Heart right ventricle (tissue), 16 donors: ENCODE measurements around the gene CRTC1. TPM values are rescaled to one million over a fixed set of nuclear protein-coding genes. Genes with fewer than 3 reads are reported as not detected.

Experiments used
- ATAC-seq, 8 donors: fragments of 200-7000 bp; cut with Tn5 transposase; one replicate each; pipeline ENCODE4 v1.9.1; 2020; ENCODE audit warnings: mild to moderate bottlenecking in 8 of 8, moderate library complexity in 8 of 8, moderate number of reproducible peaks in 1 of 8
- DNase-seq, 2 donors: peaks; one replicate each; pipeline ENCODE4 v3.0.0-alpha.2; 2020
- H3K27ac ChIP-seq, 10 donors: fragments of 200-600 bp; sonication (generic) in 2 of 10; one replicate each; pipeline versions ENCODE4 v1.5.0 to v1.8.0; 2020 to 2022; ENCODE audit warnings: mild to moderate bottlenecking in 3 of 10
- H3K27me3 ChIP-seq, 7 donors: fragments of 200-600 bp; one replicate each; pipeline ENCODE4 v1.8.0; 2021 to 2022; ENCODE audit warnings: mild to moderate bottlenecking in 2 of 7
- H3K36me3 ChIP-seq, 9 donors: fragments of 200-600 bp; sonication (generic) in 1 of 9; one replicate each; pipeline versions ENCODE4 v1.5.0 to v1.8.0; 2020 to 2022; ENCODE audit warnings: mild to moderate bottlenecking in 2 of 9
- H3K4me1 ChIP-seq, 9 donors: fragments of 200-600 bp; sonication (generic) in 1 of 9; one replicate each; pipeline versions ENCODE4 v1.5.0 to v1.8.0; 2020 to 2022; ENCODE audit warnings: mild to moderate bottlenecking in 4 of 9
- H3K4me3 ChIP-seq, 10 donors: fragments of 200-600 bp; sonication (generic) in 2 of 10; one replicate each; pipeline versions ENCODE4 v1.5.0 to v1.8.0; 2020 to 2022; ENCODE audit warnings: mild to moderate bottlenecking in 7 of 10, moderate library complexity in 2 of 10
- H3K9me3 ChIP-seq, 11 donors: fragments of 200-600 bp in 10 of 11; sonication (generic) in 2 of 11; one replicate each; pipeline versions ENCODE4 v1.5.0 to v1.8.0; 2013 to 2022; ENCODE audit warnings: mild to moderate bottlenecking in 2 of 11, control low read depth in 1 of 11, moderate library complexity in 1 of 11
- WGBS, 2 donors: extraction: QIAGEN DNeasy Blood & Tissue Kit; methylation state at CpG; one replicate each; pipeline ENCODE4 v1.1.7; 2013; ENCODE audit warnings: inconsistent platforms in 1 of 2; 5-methylcytosine and 5-hydroxymethylcytosine counted together
- intact Hi-C, 10 donors: fragments of 100-400 bp; cut with DNase I; formaldehyde crosslinking; loops; one replicate each; pipeline versions ENCODE4 v1.11.1 to v1.14.2; 2022
- polyA plus RNA-seq, 2 donors: library from polyadenylated mRNA; stranded (reverse); fragments of 200-250 nt; gene quantifications; one replicate each; pipeline ENCODE4 v1.2.3, GENCODE V29; 2013
- total RNA-seq, 10 donors: library from RNA; stranded (reverse); fragmentation: NEBNext Ultra II Directional in 3 of 10; extraction: Animal tissue kit (Norgen Biotek cat#: 25700) in 3 of 10; gene quantifications; one replicate each; pipeline versions ENCODE4 v1.2.1 to v1.2.4, GENCODE V29; 2021 to 2023
- TF ChIP-seq, protein P1 (sequence below), 9 donors: fragments of 200-600 bp; sonication (generic) in 2 of 9; IDR thresholded peaks; one replicate each; pipeline versions ENCODE4 v1.5.0 to v1.8.0; 2021 to 2022; ENCODE audit warnings: antibody characterized with exemption in 9 of 9, mild to moderate bottlenecking in 5 of 9, moderate library complexity in 1 of 9
- donor health status: Arrhythmogenic right ventricular cardiomyopathy.
- donor health status: ischemic (EF 13 %, LVEDD 7.1; RV severe dilation, severe dysfunction).
- donor health status: healthy with polysubstance abuse.
- donor health status: DM: no; HTN: yes; CAD: no.
- donor health status: DM: no; HTN: no; CAD: no.
- donor health status: ischemic (EF 25% LVEDD 6.9; RV normal size, moderate dysfunction).
- donor health status: ischemic (EF 25% LVEDD 5.7; RV mildly dilated, moderate dysfunction).
- donor health status: healthy.
- donor health status: DM: yes; HTN: yes; CAD: no.
- donor health status: Ischemic cardiomyopathy.
- donor health status: ischemic (EF 35%, LVEDD 5.7; RV mildly dilated, moderate dysfunction).
- donor health status: nonischemic (EF 11% LVEDD 7.7; RV severe dilation, severe dysfunction).
- donor health status: DM: yes; HTN: yes; CAD: no.
- donor health status: PGD.
- donor health status: ischemic (EF 29% LVEDD 5.4; RV normal size, mild dysfunction).
- donor health status: nonischemic (EF 23%, LVEDD 6.1; RV moderate dilation, normal function).

The CRTC1 gene
- total and polyA plus RNA-seq, 12 donors: 3.2 to 11.8 (median 9.1) TPM

DNA sequence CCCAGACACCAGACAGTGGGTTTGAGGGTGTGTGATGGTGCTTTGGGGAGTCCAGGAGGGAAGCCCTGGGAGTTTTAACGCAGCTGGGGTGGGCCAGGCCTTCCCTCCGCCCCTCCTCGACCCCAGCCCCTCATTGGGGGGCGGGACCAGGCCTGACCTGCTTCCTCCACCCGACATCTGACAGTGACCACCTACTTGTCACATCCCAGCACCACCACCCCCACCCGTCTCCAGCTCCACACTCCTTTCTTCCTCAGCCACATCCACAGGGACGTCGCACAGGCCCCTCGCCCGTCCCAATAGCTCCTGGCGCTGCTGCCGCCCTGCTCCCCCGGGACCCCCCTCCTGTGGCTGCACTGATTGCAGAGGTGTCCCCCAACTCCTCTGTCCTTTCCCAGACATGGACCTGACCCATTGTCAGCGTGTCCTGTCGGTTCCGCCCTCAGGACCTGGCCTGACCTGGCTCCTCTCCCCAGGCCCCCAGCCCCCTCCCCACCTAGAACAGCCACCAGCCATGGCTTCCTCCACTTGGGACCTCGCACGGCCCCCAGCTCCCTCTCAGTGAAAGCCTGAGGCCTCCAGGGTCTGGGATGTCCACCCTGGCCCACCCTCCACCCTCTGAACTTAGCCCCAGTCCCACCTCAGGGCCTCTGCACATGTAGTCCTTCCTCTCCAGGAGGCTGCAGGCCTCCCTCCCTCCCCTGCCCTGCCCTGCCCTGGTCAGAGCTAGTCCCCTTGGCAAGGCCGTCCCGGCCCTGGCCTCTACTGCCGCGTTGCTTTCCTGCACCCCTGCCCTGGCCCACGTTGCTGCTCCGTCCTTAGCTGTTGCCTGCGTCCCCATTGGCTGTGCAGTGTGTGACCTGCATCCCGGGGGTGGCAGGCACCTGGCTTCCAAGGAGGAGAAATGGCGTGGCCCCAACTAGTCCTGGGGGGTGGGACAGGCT is 77.2 kb downstream of the CRTC1 start:
- H3K36me3 ChIP-seq: peaks cover 0 to 14% (median 0%) of the 10 kb centered on the region in 9 donors
- DNase-seq: no peak
- peak in 1 of 8 donors; percentile 2 for ATAC-seq
- no peaks in the 10 kb centered on the region for H3K9me3 ChIP-seq
- intact Hi-C loops: no loop called here
- no peak overlapping the region for H3K27ac ChIP-seq
- TF ChIP-seq, protein P1, sequence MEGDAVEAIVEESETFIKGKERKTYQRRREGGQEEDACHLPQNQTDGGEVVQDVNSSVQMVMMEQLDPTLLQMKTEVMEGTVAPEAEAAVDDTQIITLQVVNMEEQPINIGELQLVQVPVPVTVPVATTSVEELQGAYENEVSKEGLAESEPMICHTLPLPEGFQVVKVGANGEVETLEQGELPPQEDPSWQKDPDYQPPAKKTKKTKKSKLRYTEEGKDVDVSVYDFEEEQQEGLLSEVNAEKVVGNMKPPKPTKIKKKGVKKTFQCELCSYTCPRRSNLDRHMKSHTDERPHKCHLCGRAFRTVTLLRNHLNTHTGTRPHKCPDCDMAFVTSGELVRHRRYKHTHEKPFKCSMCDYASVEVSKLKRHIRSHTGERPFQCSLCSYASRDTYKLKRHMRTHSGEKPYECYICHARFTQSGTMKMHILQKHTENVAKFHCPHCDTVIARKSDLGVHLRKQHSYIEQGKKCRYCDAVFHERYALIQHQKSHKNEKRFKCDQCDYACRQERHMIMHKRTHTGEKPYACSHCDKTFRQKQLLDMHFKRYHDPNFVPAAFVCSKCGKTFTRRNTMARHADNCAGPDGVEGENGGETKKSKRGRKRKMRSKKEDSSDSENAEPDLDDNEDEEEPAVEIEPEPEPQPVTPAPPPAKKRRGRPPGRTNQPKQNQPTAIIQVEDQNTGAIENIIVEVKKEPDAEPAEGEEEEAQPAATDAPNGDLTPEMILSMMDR (IDR thresholded peaks at IDR 0.05): no peak
- H3K4me3 ChIP-seq: no peak overlapping the region
- peaks cover 8 to 20% (median 14%) of the 10 kb centered on the region in 9 donors for H3K4me1 ChIP-seq
- WGBS, 2 donors: 88 to 92% methylated on average over 25 to 27 of the region's 27 CpGs
- H3K27me3 ChIP-seq: no peaks in the 10 kb centered on the region

DNA sequence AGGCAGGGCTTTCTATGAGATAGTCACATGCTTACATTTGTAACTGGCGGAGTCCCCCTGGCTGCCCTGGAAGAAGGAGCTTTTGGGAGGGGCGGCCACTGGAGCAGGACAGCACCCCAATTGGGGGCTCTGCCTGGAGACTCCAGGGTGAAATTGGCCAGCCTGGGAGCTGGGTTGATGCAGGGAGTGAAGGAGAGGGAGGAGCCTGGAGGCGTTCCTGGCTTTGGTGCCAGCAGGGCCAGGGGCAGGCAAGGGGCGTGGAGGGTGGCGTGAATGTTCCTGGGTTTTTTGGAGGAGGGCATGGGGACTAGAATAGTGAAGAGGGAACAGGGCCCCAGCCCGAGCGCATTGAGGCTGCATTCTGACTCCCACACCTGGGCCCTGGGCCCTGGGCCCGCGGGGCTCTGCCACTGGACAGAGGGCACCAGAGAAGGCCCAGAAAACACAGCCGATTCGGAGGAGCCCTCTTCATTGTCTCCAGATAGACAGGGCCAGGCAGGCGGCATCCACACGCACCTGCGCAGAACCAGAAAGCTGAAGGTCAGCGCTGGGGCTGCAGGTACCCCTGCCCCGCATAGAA is 78.1 kb downstream of the CRTC1 start:
- H3K36me3 ChIP-seq: peaks cover 0 to 10% (median 0%) of the 10 kb centered on the region in 9 donors
- no peak overlapping the region for H3K4me3 ChIP-seq
- intact Hi-C loops: no loop called here
- no peak for DNase-seq
- H3K27ac ChIP-seq: peak overlapping the region in 1 of 10 donors; percentile 20
- H3K4me1 ChIP-seq: peaks cover 8 to 20% (median 14%) of the 10 kb centered on the region in 9 donors
- peak in 4 of 8 donors; percentile 2 to 12 (median 4) for ATAC-seq
- H3K9me3 ChIP-seq: no peaks in the 10 kb centered on the region
- H3K27me3 ChIP-seq: no peaks in the 10 kb centered on the region
- TF ChIP-seq, protein P1 (IDR thresholded peaks at IDR 0.05): no peak
- 94 to 95% methylated on average over 16 of the region's 16 CpGs for WGBS, 2 donors

DNA sequence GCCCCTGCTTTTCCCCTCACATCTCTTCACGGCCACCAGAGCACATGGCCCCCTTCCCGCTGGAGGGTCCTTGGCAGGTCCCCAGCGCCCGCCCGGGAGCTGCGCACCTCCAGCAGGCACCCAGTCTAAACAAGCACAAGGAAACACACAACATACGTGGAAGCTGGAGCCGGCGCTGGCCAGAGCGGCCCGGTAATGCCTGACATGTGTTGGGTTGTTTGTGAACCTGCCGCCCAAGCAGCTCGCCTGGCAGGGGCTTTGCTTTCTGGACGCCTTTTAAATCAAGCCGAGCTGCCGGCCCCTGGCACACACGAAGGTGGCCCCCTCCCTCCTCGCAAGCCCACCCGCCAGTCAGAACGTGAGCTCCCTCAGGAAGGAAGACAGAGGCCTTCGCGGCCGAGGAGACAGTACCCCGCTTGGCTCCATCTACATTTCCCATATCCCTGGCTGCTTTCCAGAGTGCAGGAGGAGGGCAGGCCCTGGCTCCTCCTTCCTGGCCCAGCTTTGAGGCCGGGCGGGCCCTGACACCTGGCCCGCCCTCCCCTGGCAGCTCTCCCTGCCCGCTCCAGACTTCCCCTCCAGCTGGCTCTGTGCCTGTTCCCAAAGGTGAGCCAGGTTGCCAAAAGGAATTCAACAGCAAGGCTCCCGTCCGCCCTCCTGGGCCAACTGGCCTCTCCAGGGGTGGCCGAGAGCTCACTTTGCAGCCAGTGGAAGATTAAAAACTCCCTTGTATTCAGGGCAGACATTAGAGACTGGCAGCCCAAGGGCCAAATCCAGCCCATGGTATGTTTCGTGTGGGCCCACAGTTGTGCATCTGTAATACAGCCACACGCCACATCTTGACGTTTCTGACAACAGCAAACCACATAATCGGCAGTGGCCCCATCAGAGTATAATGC is 78.9 kb downstream of the CRTC1 start:
- ATAC-seq: peak; percentile 77 to 93 (median 86)
- no peaks in the 10 kb centered on the region for H3K27me3 ChIP-seq
- TF ChIP-seq, protein P1 (IDR thresholded peaks at IDR 0.05): no peak
- H3K4me3 ChIP-seq: peak overlapping the region in 2 of 10 donors; percentile 2 to 21
- peak overlapping the region in 4 of 10 donors; percentile 10 to 50 (median 21) for H3K27ac ChIP-seq
- H3K4me1 ChIP-seq: peaks cover 8 to 20% (median 14%) of the 10 kb centered on the region in 9 donors
- peaks cover 0 to 11% (median 0%) of the 10 kb centered on the region in 9 donors for H3K36me3 ChIP-seq
- H3K9me3 ChIP-seq: no peaks in the 10 kb centered on the region
- DNase-seq: peak; percentile 69 to 70
- 35 to 39% methylated on average over 35 of the region's 35 CpGs for WGBS, 2 donors
- intact Hi-C loops: no loop called here
